WTC11 (cell line): ENCODE measurements around the gene CAMSAP3. TPM values are rescaled to one million over a fixed set of nuclear protein-coding genes. Genes with fewer than 3 reads are reported as not detected.

Source experiments
- ATAC-seq: fragments of 200-7000 bp; cut with Tn5 transposase; 2 replicates; pipeline ENCODE4 v1.10.0; 2021; ENCODE audit warnings: mild to moderate bottlenecking, moderate library complexity
- CTCF ChIA-PET: fragments of 300-600 bp; sonication (Branson Sonifier 250); formaldehyde crosslinking; loops from one replicate; lab custom pipeline; 2021; ENCODE audit warnings: antibody characterized with exemption; lab: Charles Lee
- POLR2A ChIA-PET: fragments of 350-600 bp; sonication (Branson Sonifier 250); formaldehyde crosslinking; loops from one replicate; lab custom pipeline; 2021; ENCODE audit warnings: antibody characterized with exemption; lab: Charles Lee
- DNase-seq: peaks from one replicate; pipeline ENCODE4 v3.0.0; 2021; ENCODE audit warnings: low spot score
- H3K27ac Mint-ChIP-seq: 2 replicates; pipeline ENCODE4 v1.8.0; 2021; ENCODE audit warnings: mixed read lengths
- H3K27me3 Mint-ChIP-seq: 2 replicates; pipeline ENCODE4 v1.8.0; 2021; ENCODE audit warnings: low read depth, mild to moderate bottlenecking, moderate library complexity, mixed read lengths
- H3K36me3 Mint-ChIP-seq: 2 replicates; pipeline ENCODE4 v1.8.0; 2021; ENCODE audit warnings: mixed read lengths
- H3K4me1 Mint-ChIP-seq: 2 replicates; pipeline ENCODE4 v1.8.0; 2022; ENCODE audit warnings: mixed read lengths
- H3K4me3 Mint-ChIP-seq: 2 replicates; pipeline ENCODE4 v1.8.0; 2021; ENCODE audit warnings: mild to moderate bottlenecking, moderate library complexity, mixed read lengths
- H3K9me3 Mint-ChIP-seq: 2 replicates; pipeline ENCODE4 v1.8.0; 2021; ENCODE audit warnings: mixed read lengths
- AFF4 ChIP-seq: sonication (generic); formaldehyde crosslinking; IDR thresholded peaks from 2 replicates; pipeline ENCODE4 v1.8.1; 2023; ENCODE audit warnings: mild to moderate bottlenecking, missing genetic modification reagents, borderline replicate concordance
- ATF2 ChIP-seq: sonication (generic); formaldehyde crosslinking; IDR thresholded peaks from 2 replicates; pipeline ENCODE4 v1.8.1; 2022; ENCODE audit warnings: low read depth, missing genetic modification reagents, borderline replicate concordance
- ATF6 ChIP-seq: sonication (generic); formaldehyde crosslinking; IDR thresholded peaks from 2 replicates; pipeline ENCODE4 v1.8.1; 2023; ENCODE audit warnings: mild to moderate bottlenecking, missing genetic modification reagents
- CBFB ChIP-seq: sonication (generic); formaldehyde crosslinking; IDR thresholded peaks from 2 replicates; pipeline ENCODE4 v1.8.1; 2022; ENCODE audit warnings: mild to moderate bottlenecking, low read depth, missing genetic modification reagents
- IRF2 ChIP-seq: sonication (generic); formaldehyde crosslinking; IDR thresholded peaks from 2 replicates; pipeline ENCODE4 v1.8.0; 2022; ENCODE audit warnings: low read depth, missing genetic modification reagents, borderline replicate concordance
- NR1H2 ChIP-seq: sonication (generic); formaldehyde crosslinking; IDR thresholded peaks from 2 replicates; pipeline ENCODE4 v1.9.0; 2021; ENCODE audit warnings: mild to moderate bottlenecking, moderate library complexity, missing genetic modification reagents
- OVOL2 ChIP-seq: fragments of 250-450 bp; sonication (Bioruptor Pico); IDR thresholded peaks from 2 replicates; pipeline ENCODE4 v1.9.0; 2021; ENCODE audit warnings: mild to moderate bottlenecking, borderline replicate concordance
- SP1 ChIP-seq: sonication (generic); formaldehyde crosslinking; conservative IDR thresholded peaks from 2 replicates; pipeline ENCODE4 v1.8.1; 2022; ENCODE audit warnings: missing genetic modification reagents
- USF1 ChIP-seq: sonication (generic); formaldehyde crosslinking; IDR thresholded peaks from 2 replicates; pipeline ENCODE4 v1.8.0; 2022; ENCODE audit warnings: mild to moderate bottlenecking, missing genetic modification reagents
- ZNF219 ChIP-seq: sonication (generic); formaldehyde crosslinking; IDR thresholded peaks from 2 replicates; pipeline ENCODE4 v1.8.0; 2023; ENCODE audit warnings: missing genetic modification reagents, mild to moderate bottlenecking, borderline replicate concordance
- ZNF423 ChIP-seq: fragments of 250-450 bp; sonication (Bioruptor Pico); IDR thresholded peaks from 2 replicates; pipeline ENCODE4 v2.1.2; 2022; ENCODE audit warnings: mild to moderate bottlenecking, moderate library complexity
- total RNA-seq: library from RNA; stranded (reverse); gene quantifications from 3 replicates; pipeline ENCODE4 v1.2.3, GENCODE V29; 2021
- TF ChIP-seq, protein P1 (sequence below): fragments of 250-450 bp; sonication (Bioruptor Pico); IDR thresholded peaks from 2 replicates; pipeline ENCODE4 v1.9.0; 2021; ENCODE audit warnings: moderate library complexity, mild to moderate bottlenecking, inconsistent platforms, borderline replicate concordance
- TF ChIP-seq, protein P2 (sequence below): sonication (generic); formaldehyde crosslinking; conservative IDR thresholded peaks from 2 replicates; pipeline ENCODE4 v1.8.1; 2022; ENCODE audit warnings: mild to moderate bottlenecking, missing genetic modification reagents
- TF ChIP-seq, protein P3 (sequence below): sonication (generic); formaldehyde crosslinking; IDR thresholded peaks from 2 replicates; pipeline ENCODE4 v1.8.0; 2022; ENCODE audit warnings: missing genetic modification reagents
- TF ChIP-seq, protein P4 (sequence below): sonication (generic); formaldehyde crosslinking; IDR thresholded peaks from 2 replicates; pipeline ENCODE4 v1.8.1; 2022; ENCODE audit warnings: missing genetic modification reagents, borderline replicate concordance

The CAMSAP3 gene
- total RNA-seq, 1 experiment from 2014 or later, result 27.8 TPM

GRCh38 chr19:7610491-7611240 lies 15.0 kb downstream of the CAMSAP3 start:
- no peaks in the 10 kb centered on the region; the same call in 1 of the 2 replicates for H3K27me3 Mint-ChIP-seq
- ChIA-PET POLR2A (no interaction called here), CTCF (no interaction called here)
- no peak for DNase-seq
- no peaks in the 10 kb centered on the region for H3K4me1 Mint-ChIP-seq
- no peak overlapping the region for H3K27ac Mint-ChIP-seq
- H3K4me3 Mint-ChIP-seq, result no peak overlapping the region
- H3K9me3 Mint-ChIP-seq, result no peaks in the 10 kb centered on the region
- no peak for TF ChIP-seq ATF6 (CRISPR knock-in tag)
- no peak for TF ChIP-seq ZNF219
- TF ChIP-seq, protein P1, sequence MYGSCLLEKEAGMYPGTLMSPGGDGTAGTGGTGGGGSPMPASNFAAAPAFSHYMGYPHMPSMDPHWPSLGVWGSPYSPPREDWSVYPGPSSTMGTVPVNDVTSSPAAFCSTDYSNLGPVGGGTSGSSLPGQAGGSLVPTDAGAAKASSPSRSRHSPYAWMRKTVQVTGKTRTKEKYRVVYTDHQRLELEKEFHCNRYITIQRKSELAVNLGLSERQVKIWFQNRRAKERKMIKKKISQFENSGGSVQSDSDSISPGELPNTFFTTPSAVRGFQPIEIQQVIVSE (CRISPR knock-in tag), result no peak
- TF ChIP-seq, protein P2, sequence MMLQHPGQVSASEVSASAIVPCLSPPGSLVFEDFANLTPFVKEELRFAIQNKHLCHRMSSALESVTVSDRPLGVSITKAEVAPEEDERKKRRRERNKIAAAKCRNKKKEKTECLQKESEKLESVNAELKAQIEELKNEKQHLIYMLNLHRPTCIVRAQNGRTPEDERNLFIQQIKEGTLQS (CRISPR knock-in tag), result no peak
- TF ChIP-seq ATF2 (CRISPR knock-in tag), result no peak
- no peak for TF ChIP-seq NR1H2 (CRISPR knock-in tag)
- TF ChIP-seq ZNF423 (CRISPR knock-in tag), result no peak
- TF ChIP-seq SP1, result no peak
- TF ChIP-seq IRF2, result no peak
- TF ChIP-seq OVOL2, result no peak
- no peak for TF ChIP-seq AFF4 (CRISPR knock-in tag)
- TF ChIP-seq, protein P3, sequence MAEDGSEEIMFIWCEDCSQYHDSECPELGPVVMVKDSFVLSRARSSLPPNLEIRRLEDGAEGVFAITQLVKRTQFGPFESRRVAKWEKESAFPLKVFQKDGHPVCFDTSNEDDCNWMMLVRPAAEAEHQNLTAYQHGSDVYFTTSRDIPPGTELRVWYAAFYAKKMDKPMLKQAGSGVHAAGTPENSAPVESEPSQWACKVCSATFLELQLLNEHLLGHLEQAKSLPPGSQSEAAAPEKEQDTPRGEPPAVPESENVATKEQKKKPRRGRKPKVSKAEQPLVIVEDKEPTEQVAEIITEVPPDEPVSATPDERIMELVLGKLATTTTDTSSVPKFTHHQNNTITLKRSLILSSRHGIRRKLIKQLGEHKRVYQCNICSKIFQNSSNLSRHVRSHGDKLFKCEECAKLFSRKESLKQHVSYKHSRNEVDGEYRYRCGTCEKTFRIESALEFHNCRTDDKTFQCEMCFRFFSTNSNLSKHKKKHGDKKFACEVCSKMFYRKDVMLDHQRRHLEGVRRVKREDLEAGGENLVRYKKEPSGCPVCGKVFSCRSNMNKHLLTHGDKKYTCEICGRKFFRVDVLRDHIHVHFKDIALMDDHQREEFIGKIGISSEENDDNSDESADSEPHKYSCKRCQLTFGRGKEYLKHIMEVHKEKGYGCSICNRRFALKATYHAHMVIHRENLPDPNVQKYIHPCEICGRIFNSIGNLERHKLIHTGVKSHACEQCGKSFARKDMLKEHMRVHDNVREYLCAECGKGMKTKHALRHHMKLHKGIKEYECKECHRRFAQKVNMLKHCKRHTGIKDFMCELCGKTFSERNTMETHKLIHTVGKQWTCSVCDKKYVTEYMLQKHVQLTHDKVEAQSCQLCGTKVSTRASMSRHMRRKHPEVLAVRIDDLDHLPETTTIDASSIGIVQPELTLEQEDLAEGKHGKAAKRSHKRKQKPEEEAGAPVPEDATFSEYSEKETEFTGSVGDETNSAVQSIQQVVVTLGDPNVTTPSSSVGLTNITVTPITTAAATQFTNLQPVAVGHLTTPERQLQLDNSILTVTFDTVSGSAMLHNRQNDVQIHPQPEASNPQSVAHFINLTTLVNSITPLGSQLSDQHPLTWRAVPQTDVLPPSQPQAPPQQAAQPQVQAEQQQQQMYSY (CRISPR knock-in tag), result no peak
- TF ChIP-seq CBFB (CRISPR knock-in tag), result no peak
- TF ChIP-seq USF1 (CRISPR knock-in tag), result no peak
- TF ChIP-seq, protein P4, sequence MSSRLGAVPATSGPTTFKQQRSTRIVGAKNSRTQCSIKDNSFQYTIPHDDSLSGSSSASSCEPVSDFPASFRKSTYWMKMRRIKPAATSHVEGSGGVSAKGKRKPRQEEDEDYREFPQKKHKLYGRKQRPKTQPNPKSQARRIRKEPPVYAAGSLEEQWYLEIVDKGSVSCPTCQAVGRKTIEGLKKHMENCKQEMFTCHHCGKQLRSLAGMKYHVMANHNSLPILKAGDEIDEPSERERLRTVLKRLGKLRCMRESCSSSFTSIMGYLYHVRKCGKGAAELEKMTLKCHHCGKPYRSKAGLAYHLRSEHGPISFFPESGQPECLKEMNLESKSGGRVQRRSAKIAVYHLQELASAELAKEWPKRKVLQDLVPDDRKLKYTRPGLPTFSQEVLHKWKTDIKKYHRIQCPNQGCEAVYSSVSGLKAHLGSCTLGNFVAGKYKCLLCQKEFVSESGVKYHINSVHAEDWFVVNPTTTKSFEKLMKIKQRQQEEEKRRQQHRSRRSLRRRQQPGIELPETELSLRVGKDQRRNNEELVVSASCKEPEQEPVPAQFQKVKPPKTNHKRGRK, result no peak
- H3K36me3 Mint-ChIP-seq, result peaks cover 10% of the 10 kb centered on the region
- no peak for ATAC-seq
